HAP-1 (cell line): Measurements from ENCODE around the gene BCAS2.

Experiments used
- DNase-seq, 2 experiments: peaks; one replicate each; pipeline ENCODE4 v3.0.0-alpha.2; 2016 to 2020; ENCODE audit warnings: low spot score in 2 of 2
- H3K27me3 ChIP-seq: fragments of 250-450 bp; sonication (Bioruptor Pico); 2 replicates; pipeline ENCODE4 v1.5.1; 2020; ENCODE audit warnings: low read depth, mild to moderate bottlenecking, moderate library complexity
- H3K36me3 ChIP-seq: fragments of 250-450 bp; sonication (Bioruptor Pico); replicated peaks from 2 replicates; pipeline ENCODE4 v1.5.1; 2020; ENCODE audit warnings: mild to moderate bottlenecking
- H3K4me1 ChIP-seq: fragments of 250-450 bp; sonication (Bioruptor Pico); 2 replicates; pipeline ENCODE4 v1.5.1; 2020; ENCODE audit warnings: mild to moderate bottlenecking
- H3K4me3 ChIP-seq: fragments of 250-450 bp; sonication (Bioruptor Pico); 2 replicates; pipeline ENCODE4 v1.5.1; 2020; ENCODE audit warnings: mild to moderate bottlenecking, moderate library complexity
- H3K9me3 ChIP-seq: fragments of 250-450 bp; sonication (Bioruptor Pico); 2 replicates; pipeline ENCODE4 v1.5.1; 2020; ENCODE audit warnings: mild to moderate bottlenecking, moderate library complexity
- in situ Hi-C: fragments of 300-500 bp; cut with MboI; formaldehyde crosslinking; loops from 3 replicates; pipeline ENCODE4 v1.14.3; 2020; ENCODE audit warnings: low sequenced_read_pairs, inconsistent platforms, mixed read lengths

Gene BCAS2

GRCh38 chr1:114547076-114547475, 34.3 kb downstream of the BCAS2 start:
- H3K9me3 ChIP-seq = no peaks in the 10 kb centered on the region
- in situ Hi-C loops = no loop called here
- no peak for DNase-seq
- no peaks in the 10 kb centered on the region for H3K36me3 ChIP-seq
- H3K27me3 ChIP-seq = no peaks in the 10 kb centered on the region
- peaks cover 3% of the 10 kb centered on the region; the same call in 1 of the 2 replicates for H3K4me1 ChIP-seq
- no peak overlapping the region for H3K4me3 ChIP-seq

- no peak for DNase-seq
- peaks cover 3% of the 10 kb centered on the region; the same call in 1 of the 2 replicates for H3K4me1 ChIP-seq
- no peak overlapping the region for H3K4me3 ChIP-seq
- no peaks in the 10 kb centered on the region for H3K36me3 ChIP-seq
- no peaks in the 10 kb centered on the region for H3K27me3 ChIP-seq
- in situ Hi-C loops = no loop called here
- H3K9me3 ChIP-seq = no peaks in the 10 kb centered on the region
Measured at GRCh38 chr1:114545796-114546195, 35.6 kb downstream of the BCAS2 start.

GRCh38 chr1:114545315-114545714, 36.1 kb downstream of the BCAS2 start:
- no peak for DNase-seq
- H3K27me3 ChIP-seq = no peaks in the 10 kb centered on the region
- H3K36me3 ChIP-seq = no peaks in the 10 kb centered on the region
- H3K4me3 ChIP-seq = no peak overlapping the region
- in situ Hi-C loops = no loop called here
- H3K4me1 ChIP-seq = peaks cover 3% of the 10 kb centered on the region; the same call in 1 of the 2 replicates
- no peaks in the 10 kb centered on the region for H3K9me3 ChIP-seq

GRCh38 chr1:114540821-114541220, 40.6 kb downstream of the BCAS2 start:
- H3K4me3 ChIP-seq = no peak overlapping the region

GRCh38 chr1:114540272-114540671, 41.1 kb downstream of the BCAS2 start:
- no peaks in the 10 kb centered on the region for H3K27me3 ChIP-seq
- no peak for DNase-seq
- peaks cover 3% of the 10 kb centered on the region; the same call in 1 of the 2 replicates for H3K4me1 ChIP-seq
- in situ Hi-C loops = no loop called here
- no peak overlapping the region for H3K4me3 ChIP-seq
- no peaks in the 10 kb centered on the region for H3K36me3 ChIP-seq
- H3K9me3 ChIP-seq = no peaks in the 10 kb centered on the region

More at GRCh38 chr1:114540821-114541220, 40.6 kb downstream of the BCAS2 start:
- no peaks in the 10 kb centered on the region for H3K9me3 ChIP-seq
- no peak for DNase-seq
- in situ Hi-C loops = no loop called here
- peaks cover 3% of the 10 kb centered on the region; the same call in 1 of the 2 replicates for H3K4me1 ChIP-seq
- no peaks in the 10 kb centered on the region for H3K36me3 ChIP-seq
- no peaks in the 10 kb centered on the region for H3K27me3 ChIP-seq

GRCh38 chr1:114536043-114536442, 45.4 kb downstream of the BCAS2 start:
- Histone ChIP-seq H3K36me3 (no peaks in the 10 kb centered on the region), H3K4me3 (no peak overlapping the region), H3K9me3 (no peaks in the 10 kb centered on the region), H3K4me1 (no peaks in the 10 kb centered on the region), H3K27me3 (no peaks in the 10 kb centered on the region)
- in situ Hi-C loops = no loop called here
- DNase-seq = no peak

GRCh38 chr1:114535401-114535800, 46.0 kb downstream of the BCAS2 start:
- in situ Hi-C loops = no loop called here
- Histone ChIP-seq H3K4me3 (no peak overlapping the region), H3K4me1 (no peaks in the 10 kb centered on the region), H3K27me3 (no peaks in the 10 kb centered on the region), H3K9me3 (no peaks in the 10 kb centered on the region), H3K36me3 (no peaks in the 10 kb centered on the region)
- no peak for DNase-seq

GRCh38 chr1:114531094-114531493, 50.3 kb downstream of the BCAS2 start:
- no peak overlapping the region for H3K4me3 ChIP-seq
- in situ Hi-C loops = no loop called here

GRCh38 chr1:114530224-114530623, 51.2 kb downstream of the BCAS2 start:
- Histone ChIP-seq H3K36me3 (no peaks in the 10 kb centered on the region), H3K27me3 (no peaks in the 10 kb centered on the region), H3K9me3 (no peaks in the 10 kb centered on the region), H3K4me3 (no peak overlapping the region), H3K4me1 (no peaks in the 10 kb centered on the region)
- no peak for DNase-seq
- in situ Hi-C loops = no loop called here

More at GRCh38 chr1:114531094-114531493, 50.3 kb downstream of the BCAS2 start:
- Histone ChIP-seq H3K9me3 (no peaks in the 10 kb centered on the region), H3K4me1 (no peaks in the 10 kb centered on the region), H3K36me3 (no peaks in the 10 kb centered on the region), H3K27me3 (no peaks in the 10 kb centered on the region)
- DNase-seq = no peak

- no peak overlapping the region for H3K4me3 ChIP-seq
- H3K36me3 ChIP-seq = no peaks in the 10 kb centered on the region
- H3K9me3 ChIP-seq = no peaks in the 10 kb centered on the region
- H3K4me1 ChIP-seq = no peaks in the 10 kb centered on the region
- in situ Hi-C loops = no loop called here
- no peaks in the 10 kb centered on the region for H3K27me3 ChIP-seq
- no peak for DNase-seq
Measured at GRCh38 chr1:114524944-114525343, 56.5 kb downstream of the BCAS2 start.

GRCh38 chr1:114522264-114522575, 59.2 kb downstream of the BCAS2 start:
- DNase-seq = no peak
- H3K27me3 ChIP-seq = no peaks in the 10 kb centered on the region
- H3K4me3 ChIP-seq = no peak overlapping the region
- H3K4me1 ChIP-seq = no peaks in the 10 kb centered on the region
- H3K36me3 ChIP-seq = no peaks in the 10 kb centered on the region
- no peaks in the 10 kb centered on the region for H3K9me3 ChIP-seq
- in situ Hi-C loops = no loop called here

- Histone ChIP-seq H3K36me3 (no peaks in the 10 kb centered on the region), H3K27me3 (no peaks in the 10 kb centered on the region), H3K4me3 (no peak overlapping the region), H3K4me1 (no peaks in the 10 kb centered on the region), H3K9me3 (no peaks in the 10 kb centered on the region)
- in situ Hi-C loops = no loop called here
- no peak for DNase-seq
Measured at GRCh38 chr1:114521396-114522263, 59.8 kb downstream of the BCAS2 start.
